Astrocyte (in vitro differentiated cells and primary cell): ENCODE measurements around the gene NT5C1A. TPM values are rescaled to one million over a fixed set of nuclear protein-coding genes. Genes with fewer than 3 reads are reported as not detected.

Experiments
- DNase-seq: peaks from one replicate; pipeline ENCODE4 v3.0.0-alpha.2; 2010; ENCODE audit warnings: low read depth
- FAIRE-seq: peaks from 2 replicates; lab custom pipeline; 2011; peaks lifted over from hg19 to GRCh38; lab: Jason Lieb, UNC
- H2AFZ ChIP-seq: 2 replicates; pipeline ENCODE4 v1.6.0; 2012; ENCODE audit warnings: low read depth, low read length, inconsistent platforms
- H3K27ac ChIP-seq: 2 replicates; pipeline ENCODE4 v1.5.1; 2011; ENCODE audit warnings: low read depth, low read length, inconsistent platforms
- H3K27me3 ChIP-seq: 2 replicates; pipeline ENCODE4 v1.6.0; 2011; ENCODE audit warnings: low read length, inconsistent platforms; ENCODE audit not compliant: insufficient read depth
- H3K36me3 ChIP-seq: 2 replicates; pipeline ENCODE4 v1.5.1; 2011; ENCODE audit warnings: low read length, inconsistent platforms; ENCODE audit not compliant: insufficient read depth
- H3K4me1 ChIP-seq: 2 replicates; pipeline ENCODE4 v1.5.1; 2011; ENCODE audit warnings: low read length, inconsistent platforms; ENCODE audit not compliant: insufficient read depth
- H3K4me2 ChIP-seq: 2 replicates; pipeline ENCODE4 v1.6.0; 2012; ENCODE audit warnings: low read length, inconsistent platforms
- H3K4me3 ChIP-seq: 2 replicates; pipeline ENCODE4 v1.5.1; 2011; ENCODE audit warnings: low read depth, mild to moderate bottlenecking, low read length, inconsistent platforms; ENCODE audit not compliant: insufficient read depth
- H3K79me2 ChIP-seq: 2 replicates; pipeline ENCODE4 v1.6.0; 2012; ENCODE audit warnings: mild to moderate bottlenecking, low read length, inconsistent platforms; ENCODE audit not compliant: insufficient read depth
- H3K9ac ChIP-seq: 2 replicates; pipeline ENCODE4 v1.6.0; 2012; ENCODE audit warnings: mild to moderate bottlenecking, low read length, inconsistent platforms
- H3K9me3 ChIP-seq: 2 replicates; pipeline ENCODE4 v1.5.1; 2012; ENCODE audit warnings: low read depth, mild to moderate bottlenecking, low read length, inconsistent platforms; ENCODE audit not compliant: insufficient read depth
- H4K20me1 ChIP-seq: 2 replicates; pipeline ENCODE4 v1.6.0; 2012; ENCODE audit warnings: low read length, inconsistent platforms; ENCODE audit not compliant: insufficient read depth
- H3K27ac Mint-ChIP-seq: one replicate; pipeline ENCODE4 v1.8.0; 2021; ENCODE audit warnings: mild to moderate bottlenecking, mixed read lengths; ENCODE audit not compliant: unreplicated experiment
- H3K27me3 Mint-ChIP-seq: one replicate; pipeline ENCODE4 v1.8.0; 2021; ENCODE audit warnings: low read depth, mixed read lengths; ENCODE audit not compliant: unreplicated experiment
- H3K36me3 Mint-ChIP-seq: one replicate; pipeline ENCODE4 v1.8.0; 2021; ENCODE audit warnings: low read depth, mixed read lengths; ENCODE audit not compliant: unreplicated experiment
- H3K4me1 Mint-ChIP-seq: one replicate; pipeline ENCODE4 v1.8.0; 2021; ENCODE audit warnings: low read depth, mixed read lengths; ENCODE audit not compliant: unreplicated experiment
- H3K4me3 Mint-ChIP-seq: one replicate; pipeline ENCODE4 v1.8.0; 2021; ENCODE audit warnings: mild to moderate bottlenecking, moderate library complexity, mixed read lengths; ENCODE audit not compliant: unreplicated experiment
- H3K9me3 Mint-ChIP-seq: one replicate; pipeline ENCODE4 v1.8.0; 2021; ENCODE audit warnings: mild to moderate bottlenecking, mixed read lengths; ENCODE audit not compliant: unreplicated experiment
- CTCF ChIP-seq: IDR thresholded peaks from 2 replicates; pipeline ENCODE4 v1.5.1; 2011; ENCODE audit warnings: low read depth, mild to moderate bottlenecking, inconsistent platforms, low read length, moderate library complexity; ENCODE audit not compliant: insufficient read depth
- EZH2 ChIP-seq: IDR thresholded peaks from 2 replicates; pipeline ENCODE4 v1.6.1; 2012; ENCODE audit warnings: mild to moderate bottlenecking, low read length, inconsistent platforms; ENCODE audit not compliant: insufficient read depth
- total RNA-seq: library from RNA; stranded (reverse); gene quantifications from 2 replicates; pipeline ENCODE4 v1.2.1, GENCODE V29; 2021

Gene NT5C1A
- total RNA-seq, 1 donor from 2014 or later = 0.20 TPM

DNA sequence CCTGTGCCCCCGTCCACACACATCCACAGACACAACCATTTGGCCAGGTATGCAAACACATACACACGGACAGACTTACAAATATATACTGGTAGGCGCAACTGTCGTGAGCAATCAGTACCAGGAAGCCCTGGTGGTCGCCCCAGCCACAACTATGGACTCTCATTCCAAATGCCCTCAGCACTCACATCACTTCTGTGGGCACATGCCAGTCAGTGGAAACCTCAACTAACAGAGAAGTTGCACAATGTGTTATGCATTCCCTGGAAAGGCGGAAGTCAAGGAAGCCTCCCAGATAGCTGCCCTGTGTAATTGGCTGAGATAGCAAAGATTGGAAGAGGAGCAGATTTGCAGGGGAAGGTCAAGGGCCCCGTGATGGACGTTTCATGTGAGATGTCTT, 31.0 kb downstream of the NT5C1A start:
- H3K27me3 Mint-ChIP-seq = peaks cover 58% of the 10 kb centered on the region
- Histone ChIP-seq H3K27ac (no peak overlapping the region), H3K9ac (no peak overlapping the region), H4K20me1 (no peaks in the 10 kb centered on the region), H3K36me3 (no peaks in the 10 kb centered on the region), H3K4me1 (peaks cover 5% of the 10 kb centered on the region), H3K27me3 (peaks cover 21% of the 10 kb centered on the region), H3K4me3 (no peak overlapping the region), H3K9me3 (no peaks in the 10 kb centered on the region), H3K4me2 (no peak overlapping the region), H2AFZ (no peak overlapping the region), H3K79me2 (no peaks in the 10 kb centered on the region)
- no peak for TF ChIP-seq CTCF
- TF ChIP-seq EZH2 = no peak
- H3K27ac Mint-ChIP-seq = no peak overlapping the region
- H3K9me3 Mint-ChIP-seq = peaks cover 2% of the 10 kb centered on the region
- H3K4me1 Mint-ChIP-seq = peaks cover 4% of the 10 kb centered on the region
- H3K36me3 Mint-ChIP-seq = peaks cover 1% of the 10 kb centered on the region
- DNase-seq (no peak), FAIRE-seq (no peak)
- no peak overlapping the region for H3K4me3 Mint-ChIP-seq

- Histone ChIP-seq H3K9me3 (no peaks in the 10 kb centered on the region), H2AFZ (peak within 1 kb of the TSS; percentile 38), H3K27me3 (peaks cover 32% of the 10 kb centered on the region), H3K27ac (no peak within 1 kb of the TSS), H3K79me2 (no peaks in the 10 kb centered on the region), H3K9ac (no peak within 1 kb of the TSS), H3K4me2 (peak within 1 kb of the TSS; percentile 69), H4K20me1 (no peaks in the 10 kb centered on the region), H3K36me3 (no peaks in the 10 kb centered on the region), H3K4me3 (no peak within 1 kb of the TSS), H3K4me1 (peaks cover 5% of the 10 kb centered on the region)
- peaks cover 63% of the 10 kb centered on the region for H3K27me3 Mint-ChIP-seq
- H3K9me3 Mint-ChIP-seq = peaks cover 2% of the 10 kb centered on the region
- no peak for DNase-seq
- FAIRE-seq = no peak
- TF ChIP-seq EZH2 (peak; percentile 49), CTCF (no peak)
- H3K27ac Mint-ChIP-seq = peak within 1 kb of the TSS; percentile 47
- H3K4me3 Mint-ChIP-seq = peak within 1 kb of the TSS; percentile 72
- peaks cover 1% of the 10 kb centered on the region for H3K36me3 Mint-ChIP-seq
- peaks cover 4% of the 10 kb centered on the region for H3K4me1 Mint-ChIP-seq
These were observed 32.4 kb downstream of the NT5C1A start, which contains the start of gene HEYL for GRCh38 chr1:39639305-39640130. HEYL (minus strand) TSS chr1:39639643; CDS start chr1:39639625, 18 bp downstream.

DNA sequence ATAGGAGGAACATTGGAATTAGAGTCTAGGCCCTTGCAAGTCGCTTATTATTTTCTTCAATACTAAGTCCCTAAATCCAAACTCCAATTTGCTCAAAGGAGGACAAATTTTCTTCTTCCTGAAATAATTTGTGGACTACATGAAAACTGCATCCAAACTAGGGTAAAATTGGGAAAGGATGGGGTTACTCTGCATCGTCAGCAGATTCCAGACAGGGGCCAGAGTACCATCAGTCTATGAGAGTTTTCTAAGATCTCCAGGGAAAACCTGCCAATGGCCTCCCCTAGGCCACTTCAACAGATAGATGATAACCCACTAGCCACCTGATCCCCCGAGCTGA, 33.0 kb downstream of the NT5C1A start:
- TF ChIP-seq CTCF (no peak), EZH2 (no peak)
- H3K9me3 ChIP-seq = no peaks in the 10 kb centered on the region
- no peaks in the 10 kb centered on the region for H3K36me3 ChIP-seq
- no peak for DNase-seq
- no peak overlapping the region for H2AFZ ChIP-seq
- peaks cover 35% of the 10 kb centered on the region for H3K27me3 ChIP-seq
- no peaks in the 10 kb centered on the region for H4K20me1 ChIP-seq
- peaks cover 2% of the 10 kb centered on the region for H3K9me3 Mint-ChIP-seq
- H3K36me3 Mint-ChIP-seq = peaks cover 1% of the 10 kb centered on the region
- H3K79me2 ChIP-seq = no peaks in the 10 kb centered on the region
- H3K27ac Mint-ChIP-seq = peak overlapping the region; percentile 26
- H3K4me1 ChIP-seq = peaks cover 5% of the 10 kb centered on the region
- no peak for FAIRE-seq
- no peak overlapping the region for H3K4me3 ChIP-seq
- no peak overlapping the region for H3K27ac ChIP-seq
- H3K4me2 ChIP-seq = peak overlapping the region; percentile 69
- H3K4me3 Mint-ChIP-seq = peak overlapping the region; percentile 70
- H3K9ac ChIP-seq = no peak overlapping the region
- H3K4me1 Mint-ChIP-seq = peaks cover 4% of the 10 kb centered on the region
- peaks cover 61% of the 10 kb centered on the region for H3K27me3 Mint-ChIP-seq
